ENCODE results near the gene CYLC2.

Gene CYLC2

GRCh38 chr9:102967979-102968378 lies 27.2 kb upstream of the CYLC2 start:
- no peaks in the 10 kb centered on the region for H3K9me3 ChIP-seq (ENCODE audit: control insufficient read depth, insufficient read depth, low read length)
- H3K4me1 ChIP-seq (ENCODE audit: control insufficient read depth, low read length), result no peaks in the 10 kb centered on the region
- TF ChIP-seq CTCF (IDR thresholded peaks at IDR 0.05; ENCODE audit: low read depth, low read length, poor library complexity, severe bottlenecking), result no peak
- no peaks in the 10 kb centered on the region for H3F3A ChIP-seq (ENCODE audit: control insufficient read depth, insufficient read depth)
- H4K20me1 ChIP-seq (ENCODE audit: control insufficient read depth, insufficient read depth, low read depth, low read length), result no peaks in the 10 kb centered on the region
- H3K4me2 ChIP-seq (ENCODE audit: low read length), result no peak overlapping the region
- no peaks in the 10 kb centered on the region for H3K79me2 ChIP-seq (ENCODE audit: control insufficient read depth, low read length)
- no peaks in the 10 kb centered on the region for H3K27me3 ChIP-seq (ENCODE audit: control insufficient read depth, low read length)
- H3K9me2 ChIP-seq (replicated peaks; ENCODE audit: control insufficient read depth, low read length), result no peaks in the 10 kb centered on the region
- no peak overlapping the region for H3K4me3 ChIP-seq (ENCODE audit: low read length)
- no peaks in the 10 kb centered on the region for H3K36me3 ChIP-seq (ENCODE audit: control insufficient read depth, low read length)
- H3K27ac ChIP-seq (ENCODE audit: low read depth, low read length), result no peak overlapping the region

GRCh38 chr9:102972780-102973179 lies 22.4 kb upstream of the CYLC2 start:
- TF ChIP-seq EZH2phosphoT487 (IDR thresholded peaks at IDR 0.05; ENCODE audit: borderline replicate concordance, low read length) (no peak), CTCF (IDR thresholded peaks at IDR 0.05; ENCODE audit: low read depth, low read length, poor library complexity, severe bottlenecking) (no peak)
- Histone ChIP-seq H3K27me3 (ENCODE audit: control insufficient read depth, low read length) (no peaks in the 10 kb centered on the region), H3K4me1 (ENCODE audit: control insufficient read depth, low read length) (no peaks in the 10 kb centered on the region), H3K4me3 (ENCODE audit: low read length) (no peak overlapping the region), H4K20me1 (ENCODE audit: control insufficient read depth, insufficient read depth, low read depth, low read length) (no peaks in the 10 kb centered on the region), H3K4me2 (ENCODE audit: low read length) (no peak overlapping the region), H3K79me2 (ENCODE audit: control insufficient read depth, low read length) (no peaks in the 10 kb centered on the region), H3K27ac (ENCODE audit: low read depth, low read length) (no peak overlapping the region), H3K9me3 (ENCODE audit: control insufficient read depth, insufficient read depth, low read length) (no peaks in the 10 kb centered on the region), H3F3A (ENCODE audit: control insufficient read depth, insufficient read depth) (no peaks in the 10 kb centered on the region), H3K36me3 (ENCODE audit: control insufficient read depth, low read length) (no peaks in the 10 kb centered on the region), H3K9me2 (replicated peaks; ENCODE audit: control insufficient read depth, low read length) (no peaks in the 10 kb centered on the region)

GRCh38 chr9:102974530-102974929 lies 20.6 kb upstream of the CYLC2 start:
- TF ChIP-seq EZH2phosphoT487 (IDR thresholded peaks at IDR 0.05; ENCODE audit: borderline replicate concordance, low read length) (no peak), CTCF (IDR thresholded peaks at IDR 0.05; ENCODE audit: low read depth, low read length, poor library complexity, severe bottlenecking) (no peak)
- H3K9me3 ChIP-seq (ENCODE audit: control insufficient read depth, insufficient read depth, low read length), result no peaks in the 10 kb centered on the region
- no peak overlapping the region for H3K4me2 ChIP-seq (ENCODE audit: low read length)
- H3K4me1 ChIP-seq (ENCODE audit: control insufficient read depth, low read length), result no peaks in the 10 kb centered on the region
- H3F3A ChIP-seq (ENCODE audit: control insufficient read depth, insufficient read depth), result no peaks in the 10 kb centered on the region
- no peaks in the 10 kb centered on the region for H4K20me1 ChIP-seq (ENCODE audit: control insufficient read depth, insufficient read depth, low read depth, low read length)
- no peaks in the 10 kb centered on the region for H3K27me3 ChIP-seq (ENCODE audit: control insufficient read depth, low read length)
- H3K9me2 ChIP-seq (replicated peaks; ENCODE audit: control insufficient read depth, low read length), result no peaks in the 10 kb centered on the region
- no peaks in the 10 kb centered on the region for H3K79me2 ChIP-seq (ENCODE audit: control insufficient read depth, low read length)
- H3K27ac ChIP-seq (ENCODE audit: low read depth, low read length), result no peak overlapping the region
- H3K36me3 ChIP-seq (ENCODE audit: control insufficient read depth, low read length), result no peaks in the 10 kb centered on the region
- H3K4me3 ChIP-seq (ENCODE audit: low read length), result no peak overlapping the region

GRCh38 chr9:102975251-102975650 lies 19.9 kb upstream of the CYLC2 start:
- Histone ChIP-seq H4K20me1 (ENCODE audit: control insufficient read depth, insufficient read depth, low read depth, low read length) (no peaks in the 10 kb centered on the region), H3K36me3 (ENCODE audit: control insufficient read depth, low read length) (no peaks in the 10 kb centered on the region), H3K4me2 (ENCODE audit: low read length) (no peak overlapping the region), H3K79me2 (ENCODE audit: control insufficient read depth, low read length) (no peaks in the 10 kb centered on the region), H3K9me2 (replicated peaks; ENCODE audit: control insufficient read depth, low read length) (no peaks in the 10 kb centered on the region), H3K4me1 (ENCODE audit: control insufficient read depth, low read length) (no peaks in the 10 kb centered on the region), H3K4me3 (ENCODE audit: low read length) (no peak overlapping the region), H3K27me3 (ENCODE audit: control insufficient read depth, low read length) (no peaks in the 10 kb centered on the region), H3K9me3 (ENCODE audit: control insufficient read depth, insufficient read depth, low read length) (no peaks in the 10 kb centered on the region), H3F3A (ENCODE audit: control insufficient read depth, insufficient read depth) (no peaks in the 10 kb centered on the region), H3K27ac (ENCODE audit: low read depth, low read length) (no peak overlapping the region)
- TF ChIP-seq CTCF (IDR thresholded peaks at IDR 0.05; ENCODE audit: low read depth, low read length, poor library complexity, severe bottlenecking) (no peak), EZH2phosphoT487 (IDR thresholded peaks at IDR 0.05; ENCODE audit: borderline replicate concordance, low read length) (no peak)

Measured in DOHH2 (cell line).